GM12801 (cell line): ENCODE data around the gene SPPL2C.

Experiments
- CTCF ChIP-seq: IDR thresholded peaks from one replicate; pipeline ENCODE4 v1.5.1; 2011; ENCODE audit warnings: control low read depth; ENCODE audit not compliant: insufficient read length; ENCODE audit errors: extremely low read depth

The SPPL2C gene

GRCh38 chr17:45814622-45815606 is 29.8 kb upstream of the SPPL2C start:
- TF ChIP-seq CTCF = no peak

GRCh38 chr17:45815752-45816151 is 28.9 kb upstream of the SPPL2C start:
- no peak for TF ChIP-seq CTCF

- no peak for TF ChIP-seq CTCF
Measured at GRCh38 chr17:45818041-45818440, 26.6 kb upstream of the SPPL2C start.

- TF ChIP-seq CTCF = no peak
Measured at GRCh38 chr17:45818699-45819098, 26.0 kb upstream of the SPPL2C start.

GRCh38 chr17:45819632-45820031 is 25.0 kb upstream of the SPPL2C start:
- TF ChIP-seq CTCF = no peak

GRCh38 chr17:45820052-45820780 is 24.5 kb upstream of the SPPL2C start:
- TF ChIP-seq CTCF = no peak

GRCh38 chr17:45821147-45821546 is 23.5 kb upstream of the SPPL2C start:
- no peak for TF ChIP-seq CTCF
